Effector CD4-positive, alpha-beta T cell (primary cell): ENCODE results near the gene CDH12.

Experiments used
- DNase-seq: peaks from one replicate; pipeline ENCODE4 v3.0.0-alpha.2; 2020

CDH12 gene

GRCh38 chr5:21807953-21808352, 1045.2 kb downstream of the CDH12 start:
- no peak for DNase-seq

GRCh38 chr5:21806943-21807342, 1046.2 kb downstream of the CDH12 start:
- DNase-seq: no peak

GRCh38 chr5:21806271-21806670, 1046.9 kb downstream of the CDH12 start:
- DNase-seq: no peak

- DNase-seq: no peak
These were observed 1050.2 kb downstream of the CDH12 start for GRCh38 chr5:21802869-21803490.

GRCh38 chr5:21802100-21802499, 1051.0 kb downstream of the CDH12 start:
- DNase-seq: no peak

- DNase-seq: no peak
These were observed 1060.4 kb downstream of the CDH12 start for GRCh38 chr5:21792748-21793147.

GRCh38 chr5:21791304-21791703, 1061.8 kb downstream of the CDH12 start:
- no peak for DNase-seq

GRCh38 chr5:21784487-21784886, 1068.7 kb downstream of the CDH12 start:
- no peak for DNase-seq

- DNase-seq: no peak
These were observed 1070.0 kb downstream of the CDH12 start for GRCh38 chr5:21783074-21783679.

- no peak for DNase-seq
These were observed 1076.7 kb downstream of the CDH12 start for GRCh38 chr5:21776466-21776865.

- DNase-seq: no peak
These were observed 1078.3 kb downstream of the CDH12 start for GRCh38 chr5:21774801-21775200.

GRCh38 chr5:21774281-21774680, 1078.9 kb downstream of the CDH12 start:
- DNase-seq: no peak

GRCh38 chr5:21773456-21773855, 1079.7 kb downstream of the CDH12 start:
- no peak for DNase-seq

- no peak for DNase-seq
These were observed 1087.7 kb downstream of the CDH12 start for GRCh38 chr5:21765406-21765805.

GRCh38 chr5:21739096-21739495, 1114.0 kb downstream of the CDH12 start:
- DNase-seq: no peak

GRCh38 chr5:21723500-21723899, 1129.6 kb downstream of the CDH12 start:
- no peak for DNase-seq

- no peak for DNase-seq
These were observed 1141.0 kb downstream of the CDH12 start for GRCh38 chr5:21711866-21712758.

- no peak for DNase-seq
These were observed 1143.4 kb downstream of the CDH12 start for GRCh38 chr5:21709770-21710169.

GRCh38 chr5:21704974-21705668, 1148.0 kb downstream of the CDH12 start:
- DNase-seq: no peak

- DNase-seq: no peak
These were observed 1151.8 kb downstream of the CDH12 start for GRCh38 chr5:21701317-21701716.
